Right lobe of liver (tissue), 4 donors: ENCODE measurements around the gene SORBS2.

Experiments used
- CTCF ChIP-seq, 4 donors: fragments of 200-600 bp in 3 of 4; fragments of 450-650 bp in 1 of 4; IDR thresholded peaks; one replicate each; pipeline versions ENCODE4 v1.5.1 to v1.8.0; 2016 to 2022; ENCODE audit warnings: antibody characterized with exemption in 4 of 4, mild to moderate bottlenecking in 2 of 4
- POLR2A ChIP-seq: fragments of 450-650 bp; IDR thresholded peaks from one replicate; pipeline ENCODE4 v1.6.1; 2017; ENCODE audit warnings: antibody characterized with exemption, mild to moderate bottlenecking
- donor health status: DM: no; HTN: no; CAD: no.
- donor health status: DM: no; HTN: no; CAD: no.
- donor health status: DM: no; HTN: yes; CAD: no.

DNA sequence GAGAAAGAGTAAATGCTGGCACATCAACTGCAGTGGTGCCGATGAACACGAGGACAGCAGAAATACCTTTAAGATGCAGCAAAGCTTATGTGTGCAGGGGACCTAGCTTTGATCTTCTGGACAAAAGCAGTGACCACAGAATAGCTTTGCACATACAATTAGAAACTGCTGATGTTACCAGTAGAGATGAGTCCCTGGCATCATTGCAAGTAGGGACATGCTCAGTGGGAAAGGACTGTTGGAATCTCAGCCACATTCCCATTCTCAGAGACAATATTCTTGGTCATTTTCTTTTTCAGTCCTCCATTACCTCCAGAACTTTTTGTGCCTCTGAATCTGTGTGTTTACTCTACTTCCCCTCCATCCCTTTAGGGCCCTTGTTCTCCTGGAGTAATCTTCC, 259.7 kb downstream of the SORBS2 start:
- no peak for TF ChIP-seq CTCF (IDR thresholded peaks at IDR 0.05)
- TF ChIP-seq POLR2A, result no peak
